Astrocyte (in vitro differentiated cells and primary cell): ENCODE measurements around the gene SGIP1. TPM values are rescaled to one million over a fixed set of nuclear protein-coding genes. Genes with fewer than 3 reads are reported as not detected.
"Not testable (repeated sequence)": the region's sequence is repeated elsewhere in the genome, so short reads cannot be mapped to it uniquely, and the experiment has no call there.

Source experiments
- DNase-seq: peaks from one replicate; pipeline ENCODE4 v3.0.0-alpha.2; 2010; ENCODE audit warnings: low read depth
- FAIRE-seq: peaks from 2 replicates; lab custom pipeline; 2011; peaks lifted over from hg19 to GRCh38; lab: Jason Lieb, UNC
- H2AFZ ChIP-seq: 2 replicates; pipeline ENCODE4 v1.6.0; 2012; ENCODE audit warnings: low read depth, low read length, inconsistent platforms
- H3K27ac ChIP-seq: 2 replicates; pipeline ENCODE4 v1.5.1; 2011; ENCODE audit warnings: low read depth, low read length, inconsistent platforms
- H3K27me3 ChIP-seq: 2 replicates; pipeline ENCODE4 v1.6.0; 2011; ENCODE audit warnings: low read length, inconsistent platforms; ENCODE audit not compliant: insufficient read depth
- H3K36me3 ChIP-seq: 2 replicates; pipeline ENCODE4 v1.5.1; 2011; ENCODE audit warnings: low read length, inconsistent platforms; ENCODE audit not compliant: insufficient read depth
- H3K4me1 ChIP-seq: 2 replicates; pipeline ENCODE4 v1.5.1; 2011; ENCODE audit warnings: low read length, inconsistent platforms; ENCODE audit not compliant: insufficient read depth
- H3K4me2 ChIP-seq: 2 replicates; pipeline ENCODE4 v1.6.0; 2012; ENCODE audit warnings: low read length, inconsistent platforms
- H3K4me3 ChIP-seq: 2 replicates; pipeline ENCODE4 v1.5.1; 2011; ENCODE audit warnings: low read depth, mild to moderate bottlenecking, low read length, inconsistent platforms; ENCODE audit not compliant: insufficient read depth
- H3K79me2 ChIP-seq: 2 replicates; pipeline ENCODE4 v1.6.0; 2012; ENCODE audit warnings: mild to moderate bottlenecking, low read length, inconsistent platforms; ENCODE audit not compliant: insufficient read depth
- H3K9ac ChIP-seq: 2 replicates; pipeline ENCODE4 v1.6.0; 2012; ENCODE audit warnings: mild to moderate bottlenecking, low read length, inconsistent platforms
- H3K9me3 ChIP-seq: 2 replicates; pipeline ENCODE4 v1.5.1; 2012; ENCODE audit warnings: low read depth, mild to moderate bottlenecking, low read length, inconsistent platforms; ENCODE audit not compliant: insufficient read depth
- H4K20me1 ChIP-seq: 2 replicates; pipeline ENCODE4 v1.6.0; 2012; ENCODE audit warnings: low read length, inconsistent platforms; ENCODE audit not compliant: insufficient read depth
- H3K27ac Mint-ChIP-seq: one replicate; pipeline ENCODE4 v1.8.0; 2021; ENCODE audit warnings: mild to moderate bottlenecking, mixed read lengths; ENCODE audit not compliant: unreplicated experiment
- H3K27me3 Mint-ChIP-seq: one replicate; pipeline ENCODE4 v1.8.0; 2021; ENCODE audit warnings: low read depth, mixed read lengths; ENCODE audit not compliant: unreplicated experiment
- H3K36me3 Mint-ChIP-seq: one replicate; pipeline ENCODE4 v1.8.0; 2021; ENCODE audit warnings: low read depth, mixed read lengths; ENCODE audit not compliant: unreplicated experiment
- H3K4me1 Mint-ChIP-seq: one replicate; pipeline ENCODE4 v1.8.0; 2021; ENCODE audit warnings: low read depth, mixed read lengths; ENCODE audit not compliant: unreplicated experiment
- H3K4me3 Mint-ChIP-seq: one replicate; pipeline ENCODE4 v1.8.0; 2021; ENCODE audit warnings: mild to moderate bottlenecking, moderate library complexity, mixed read lengths; ENCODE audit not compliant: unreplicated experiment
- H3K9me3 Mint-ChIP-seq: one replicate; pipeline ENCODE4 v1.8.0; 2021; ENCODE audit warnings: mild to moderate bottlenecking, mixed read lengths; ENCODE audit not compliant: unreplicated experiment
- CTCF ChIP-seq: IDR thresholded peaks from 2 replicates; pipeline ENCODE4 v1.5.1; 2011; ENCODE audit warnings: low read depth, mild to moderate bottlenecking, inconsistent platforms, low read length, moderate library complexity; ENCODE audit not compliant: insufficient read depth
- EZH2 ChIP-seq: IDR thresholded peaks from 2 replicates; pipeline ENCODE4 v1.6.1; 2012; ENCODE audit warnings: mild to moderate bottlenecking, low read length, inconsistent platforms; ENCODE audit not compliant: insufficient read depth
- total RNA-seq: library from RNA; stranded (reverse); gene quantifications from 2 replicates; pipeline ENCODE4 v1.2.1, GENCODE V29; 2021

The SGIP1 gene
- total RNA-seq, 1 donor from 2014 or later, result 8.8 TPM

- Histone ChIP-seq H3K36me3 (peaks cover 2% of the 10 kb centered on the region), H4K20me1 (no peaks in the 10 kb centered on the region), H3K79me2 (no peaks in the 10 kb centered on the region), H3K9ac (no peak overlapping the region), H3K9me3 (no peaks in the 10 kb centered on the region), H3K27me3 (no peaks in the 10 kb centered on the region), H3K4me1 (no peaks in the 10 kb centered on the region), H3K27ac (no peak overlapping the region), H3K4me3 (no peak overlapping the region), H3K4me2 (no peak overlapping the region), H2AFZ (no peak overlapping the region)
- no peaks in the 10 kb centered on the region for H3K27me3 Mint-ChIP-seq
- no peak overlapping the region for H3K4me3 Mint-ChIP-seq
- TF ChIP-seq CTCF (no peak), EZH2 (no peak)
- DNase-seq (no peak), FAIRE-seq (no peak)
- H3K9me3 Mint-ChIP-seq, result no peaks in the 10 kb centered on the region
- H3K27ac Mint-ChIP-seq, result no peak overlapping the region
- H3K4me1 Mint-ChIP-seq, result no peaks in the 10 kb centered on the region
- no peaks in the 10 kb centered on the region for H3K36me3 Mint-ChIP-seq
Observed at GRCh38 chr1:66589326-66589725, 55.4 kb downstream of the SGIP1 start.

GRCh38 chr1:66592106-66592507, 58.2 kb downstream of the SGIP1 start:
- H3K9me3 ChIP-seq, H4K20me1 ChIP-seq, H3K9me3 Mint-ChIP-seq, H3K4me2 ChIP-seq, H3K27ac ChIP-seq, H3K4me1 ChIP-seq, H3K27me3 Mint-ChIP-seq, H2AFZ ChIP-seq, H3K36me3 Mint-ChIP-seq, H3K27me3 ChIP-seq, FAIRE-seq, H3K4me1 Mint-ChIP-seq, H3K4me3 Mint-ChIP-seq, H3K79me2 ChIP-seq, H3K4me3 ChIP-seq, H3K27ac Mint-ChIP-seq, H3K36me3 ChIP-seq, DNase-seq, H3K9ac ChIP-seq: not testable (repeated sequence)

GRCh38 chr1:66596191-66596590, 62.2 kb downstream of the SGIP1 start:
- Mint-ChIP-seq H3K27me3 (no peaks in the 10 kb centered on the region), H3K36me3 (peaks cover 3% of the 10 kb centered on the region), H3K27ac (no peak overlapping the region), H3K4me3 (no peak overlapping the region), H3K9me3 (peaks cover 3% of the 10 kb centered on the region), H3K4me1 (peaks cover 9% of the 10 kb centered on the region)
- no peak for TF ChIP-seq EZH2
- no peak for TF ChIP-seq CTCF
- H3K9ac ChIP-seq, result no peak overlapping the region
- H4K20me1 ChIP-seq, result no peaks in the 10 kb centered on the region
- FAIRE-seq, result no peak
- peaks cover 2% of the 10 kb centered on the region for H3K36me3 ChIP-seq
- peaks cover 18% of the 10 kb centered on the region for H3K4me1 ChIP-seq
- H3K4me3 ChIP-seq, result no peak overlapping the region
- H3K4me2 ChIP-seq, result no peak overlapping the region
- H2AFZ ChIP-seq, result no peak overlapping the region
- no peak overlapping the region for H3K27ac ChIP-seq
- DNase-seq, result no peak
- no peaks in the 10 kb centered on the region for H3K9me3 ChIP-seq
- H3K79me2 ChIP-seq, result no peaks in the 10 kb centered on the region
- no peaks in the 10 kb centered on the region for H3K27me3 ChIP-seq
